AG04450 (cell line): ENCODE data around the gene HECTD4. TPM values are rescaled to one million over a fixed set of nuclear protein-coding genes. Genes with fewer than 3 reads are reported as not detected.

Source experiments
- CTCF ChIA-PET: fragments of 300-600, 350-600 bp; formaldehyde crosslinking; extraction: SDS; loops from one replicate; lab custom pipeline; 2022; ENCODE audit warnings: antibody characterized with exemption, inconsistent platforms; lab: Charles Lee
- POLR2A ChIA-PET: fragments of 350-600 bp; formaldehyde crosslinking; extraction: SDS; loops from one replicate; lab custom pipeline; 2021; ENCODE audit warnings: antibody characterized with exemption, inconsistent platforms; lab: Yijun Ruan, JAX
- DNase-seq: peaks from one replicate; pipeline ENCODE4 v3.0.0-alpha.2; 2011; ENCODE audit warnings: low read depth, low spot score
- H3K27ac ChIP-seq: one replicate; pipeline ENCODE4 v1.5.1; 2012; ENCODE audit warnings: low read depth, low read length, control low read depth
- H3K27me3 ChIP-seq: one replicate; pipeline ENCODE4 v1.6.0; 2012; ENCODE audit warnings: low read length; ENCODE audit not compliant: control insufficient read depth, insufficient read depth
- H3K4me3 ChIP-seq: 2 replicates; pipeline ENCODE4 v1.5.1; 2011; ENCODE audit warnings: mild to moderate bottlenecking, low read depth, low read length, control low read depth
- H3K9me3 ChIP-seq: 2 replicates; pipeline ENCODE4 v1.5.1; 2012; ENCODE audit warnings: low read length; ENCODE audit not compliant: control insufficient read depth, insufficient read depth
- CTCF ChIP-seq: IDR thresholded peaks from 2 replicates; pipeline ENCODE4 v1.5.1; 2011; ENCODE audit warnings: low read depth, low read length, control low read depth, inconsistent platforms
- polyA plus RNA-seq: library from polyadenylated mRNA; depleted of rRNA; stranded (reverse); fragments of >200 nt; gene quantifications from 2 replicates; pipeline ENCODE4 v1.2.3, GENCODE V29; 2011

The HECTD4 gene
- polyA plus RNA-seq, 1 experiment = 8.6 TPM

GRCh38 chr12:112367965-112368364, 14.3 kb downstream of the HECTD4 start:
- CTCF ChIA-PET = interaction anchor here (1.0 kb wide), 1 partner anchor 10 kb away, joined by 3 read pairs; no protein-coding TSS in a partner anchor
- H3K4me3 ChIP-seq = no peak overlapping the region
- TF ChIP-seq CTCF = no peak
- DNase-seq = no peak
- POLR2A ChIA-PET = no interaction called here
- H3K9me3 ChIP-seq = no peaks in the 10 kb centered on the region
- no peak overlapping the region for H3K27ac ChIP-seq
- no peaks in the 10 kb centered on the region for H3K27me3 ChIP-seq

- Histone ChIP-seq H3K27me3 (no peaks in the 10 kb centered on the region), H3K4me3 (no peak overlapping the region), H3K27ac (no peak overlapping the region), H3K9me3 (no peaks in the 10 kb centered on the region)
- CTCF ChIA-PET = no interaction called here
- DNase-seq = no peak
- POLR2A ChIA-PET = no interaction called here
- no peak for TF ChIP-seq CTCF
These were observed 19.9 kb downstream of the HECTD4 start for GRCh38 chr12:112362310-112362709.

- Histone ChIP-seq H3K9me3 (no peaks in the 10 kb centered on the region), H3K4me3 (no peak overlapping the region), H3K27me3 (no peaks in the 10 kb centered on the region), H3K27ac (no peak overlapping the region)
- ChIA-PET CTCF (no interaction called here), POLR2A (no interaction called here)
- DNase-seq = no peak
- no peak for TF ChIP-seq CTCF
These were observed 21.0 kb downstream of the HECTD4 start for GRCh38 chr12:112361271-112361670.

- no peak for TF ChIP-seq CTCF
- no peak for DNase-seq
- ChIA-PET POLR2A (no interaction called here), CTCF (no interaction called here)
- Histone ChIP-seq H3K4me3 (no peak overlapping the region), H3K27ac (no peak overlapping the region), H3K27me3 (no peaks in the 10 kb centered on the region), H3K9me3 (no peaks in the 10 kb centered on the region)
These were observed 22.9 kb downstream of the HECTD4 start for GRCh38 chr12:112359290-112359689.

- Histone ChIP-seq H3K27ac (no peak overlapping the region), H3K9me3 (no peaks in the 10 kb centered on the region), H3K4me3 (no peak overlapping the region), H3K27me3 (no peaks in the 10 kb centered on the region)
- no peak for TF ChIP-seq CTCF
- CTCF ChIA-PET = interaction anchor here (0.6 to 2.0 kb wide), 5 partner anchors 9 to 588 kb away, joined by 3 to 6 read pairs (median 3); no protein-coding TSS in a partner anchor
- DNase-seq = no peak
- POLR2A ChIA-PET = no interaction called here
These were observed 25.0 kb downstream of the HECTD4 start for GRCh38 chr12:112357214-112357613.
